ENCODE measurements around the gene CD38. TPM values are rescaled to one million over a fixed set of nuclear protein-coding genes. Genes with fewer than 3 reads are reported as not detected.

CD38 gene
- total and polyA plus RNA-seq, 5 experiments from 2014 or later = 1.4 to 7.7 (median 3.2) TPM

DNA sequence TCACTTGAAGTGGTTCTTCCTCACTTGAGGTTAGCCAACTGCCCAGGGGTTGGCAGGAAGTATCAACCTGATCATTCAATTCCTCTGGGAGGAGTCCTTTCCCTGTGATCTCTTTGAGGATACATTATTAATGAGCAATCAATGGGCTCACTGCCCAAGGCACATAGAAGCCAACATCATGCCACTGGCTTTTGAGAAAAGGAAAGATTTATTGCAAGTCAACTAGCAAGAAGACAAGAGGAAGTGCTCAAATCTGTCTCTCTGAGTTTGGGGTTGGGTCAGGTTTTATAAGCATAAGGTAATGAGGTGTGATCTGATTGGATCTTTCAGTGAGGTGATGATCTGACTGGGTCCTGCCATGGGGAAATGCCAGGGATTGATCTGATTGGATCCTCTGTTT lies 120.8 kb downstream of the CD38 start:
- no peak for ATAC-seq

DNA sequence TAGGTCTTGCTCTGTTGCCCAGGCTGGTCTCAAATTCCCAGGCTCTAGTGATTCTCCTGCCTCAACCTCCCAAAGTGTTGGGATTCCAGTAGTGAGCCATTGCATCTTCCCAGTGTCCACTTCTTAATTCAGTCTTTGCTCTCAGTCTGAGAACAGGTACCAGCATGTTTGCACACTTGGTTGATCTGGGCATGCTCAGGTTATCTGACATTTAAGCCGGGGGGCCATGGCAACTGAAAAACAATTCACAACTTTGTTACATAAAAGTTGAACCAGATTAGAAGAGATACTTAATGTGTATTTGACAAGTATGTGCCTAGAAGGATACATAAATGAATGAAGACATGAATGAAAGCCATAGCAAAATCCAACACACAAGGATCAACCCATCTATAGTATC lies 121.4 kb downstream of the CD38 start:
- Mint-ChIP-seq H3K27ac (no peak overlapping the region), H3K4me3 (no peak overlapping the region), H3K36me3 (no peaks in the 10 kb centered on the region), H3K4me1 (peaks cover 0 to 2% (median under 1%) of the 10 kb centered on the region in 4 donors), H3K27me3 (peaks cover 6 to 45% (median 27%) of the 10 kb centered on the region in 5 donors), H3K9me3 (no peaks in the 10 kb centered on the region)
- POLR2A ChIA-PET = no interaction called here
- ATAC-seq (no peak), DNase-seq (no peak)

More for the DNA sequence above, 120.8 kb downstream of the CD38 start:
- Mint-ChIP-seq H3K36me3 (no peaks in the 10 kb centered on the region), H3K27ac (no peak overlapping the region), H3K27me3 (peaks cover 6 to 39% (median 21%) of the 10 kb centered on the region in 5 donors), H3K4me3 (no peak overlapping the region), H3K4me1 (peaks cover 0 to 2% (median 0%) of the 10 kb centered on the region in 4 donors), H3K9me3 (no peaks in the 10 kb centered on the region)
- POLR2A ChIA-PET = no interaction called here
- DNase-seq = no peak

DNA sequence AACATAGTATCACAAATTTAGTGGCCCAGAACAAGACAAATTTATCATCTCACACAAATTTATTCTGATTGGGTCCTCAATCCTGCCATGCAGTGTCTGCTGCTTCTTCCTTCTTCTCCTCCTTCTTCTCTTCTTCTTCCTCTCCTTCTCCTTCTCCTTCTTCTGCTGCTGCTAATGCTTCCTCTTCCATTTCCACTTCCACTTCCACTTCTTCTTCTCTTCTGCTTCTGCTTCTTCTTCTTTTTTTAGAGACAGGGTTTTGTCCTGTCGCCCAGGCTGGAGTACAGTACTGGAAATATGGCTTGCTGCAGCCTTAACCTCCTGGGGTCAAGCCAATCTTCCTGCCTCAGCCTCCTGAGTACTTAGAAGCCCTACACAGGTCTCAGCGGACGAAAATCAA lies 122.9 kb downstream of the CD38 start:
- peaks cover 10 to 55% (median 31%) of the 10 kb centered on the region in 5 donors for H3K27me3 Mint-ChIP-seq
- peaks cover 0 to 2% (median under 1%) of the 10 kb centered on the region in 4 donors for H3K4me1 Mint-ChIP-seq
- no peak overlapping the region for H3K4me3 Mint-ChIP-seq
- ATAC-seq (no peak), DNase-seq (no peak)
- POLR2A ChIA-PET = no interaction called here
- no peak overlapping the region for H3K27ac Mint-ChIP-seq
- no peaks in the 10 kb centered on the region for H3K9me3 Mint-ChIP-seq
- no peaks in the 10 kb centered on the region for H3K36me3 Mint-ChIP-seq

DNA sequence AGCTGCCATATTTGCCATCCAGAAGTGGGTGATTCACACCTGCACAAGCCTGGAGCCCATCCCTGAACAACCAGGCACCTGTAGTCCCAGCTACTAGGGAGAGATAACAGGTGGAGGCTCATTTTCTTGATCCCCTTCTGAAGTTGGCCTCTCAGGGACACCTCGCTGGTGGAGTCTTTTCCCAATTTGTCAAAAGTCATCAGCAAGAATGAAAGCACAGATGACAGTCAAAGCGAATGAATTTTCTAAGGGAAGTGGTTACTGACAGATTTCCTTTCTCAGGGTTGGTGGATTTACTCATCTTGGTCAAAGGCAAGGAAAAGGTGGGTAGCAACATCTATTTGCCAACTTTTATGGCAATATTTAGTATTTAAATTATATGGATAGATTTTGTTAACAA lies 123.9 kb downstream of the CD38 start:
- Mint-ChIP-seq H3K4me1 (peaks cover 0 to 2% (median under 1%) of the 10 kb centered on the region in 4 donors), H3K36me3 (no peaks in the 10 kb centered on the region), H3K4me3 (no peak overlapping the region), H3K27me3 (peaks cover 10 to 55% (median 28%) of the 10 kb centered on the region in 5 donors), H3K27ac (no peak overlapping the region), H3K9me3 (no peaks in the 10 kb centered on the region)
- DNase-seq (no peak), ATAC-seq (no peak)
- POLR2A ChIA-PET = no interaction called here

DNA sequence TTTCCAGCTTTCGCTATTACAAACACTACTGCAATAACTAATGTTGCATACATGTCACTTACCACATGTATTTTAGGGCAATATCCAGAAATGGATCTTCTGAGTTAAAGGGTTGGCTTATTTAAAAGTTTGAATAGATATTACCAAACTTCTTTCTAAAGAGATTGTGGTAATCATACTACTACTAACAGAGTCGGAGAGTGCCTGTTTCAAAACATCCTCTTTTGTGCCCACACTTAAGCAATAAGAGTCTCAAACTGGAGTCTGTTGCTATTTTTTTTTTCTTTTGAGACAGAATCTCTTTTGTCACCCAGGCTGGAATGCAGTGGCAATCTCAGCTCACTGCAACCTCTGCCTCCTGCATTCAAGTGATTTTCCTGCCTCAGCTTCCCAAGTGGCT lies 124.6 kb downstream of the CD38 start:
- Mint-ChIP-seq H3K27ac (no peak overlapping the region), H3K4me1 (peaks cover 0 to 2% (median under 1%) of the 10 kb centered on the region in 4 donors), H3K36me3 (no peaks in the 10 kb centered on the region), H3K27me3 (peaks cover 10 to 55% (median 28%) of the 10 kb centered on the region in 5 donors), H3K9me3 (no peaks in the 10 kb centered on the region), H3K4me3 (no peak overlapping the region)
- DNase-seq (no peak), ATAC-seq (no peak)
- POLR2A ChIA-PET = no interaction called here

Other genes with a start within 250 kb of the CD38 start
- gene FBXL5, start 123.0 kb upstream of the CD38 start, total RNA-seq = 10 to 100 TPM; 65.7 to 73.0 TPM
- gene FBXL5, start 123.0 kb upstream of the CD38 start, polyA plus RNA-seq = 100 to 1,000 TPM in 2 of 3 donors, 10 to 100 TPM in 1; 96.1 to 113 (median 101) TPM
- 10 to 100 TPM; 31.0 to 38.5 TPM for gene FAM200B, start 96.5 kb upstream of the CD38 start, total RNA-seq
- 10 to 100 TPM; 80.6 to 92.0 (median 81.3) TPM for gene FAM200B, start 96.5 kb upstream of the CD38 start, polyA plus RNA-seq
- gene BST1, start 75.3 kb upstream of the CD38 start, total RNA-seq = under 1 TPM; 0.42 to 0.49 TPM
- gene BST1, start 75.3 kb upstream of the CD38 start, polyA plus RNA-seq = under 1 TPM; 0.23 to 0.49 (median 0.35) TPM
- gene FGFBP1, start 160.4 kb downstream of the CD38 start, total RNA-seq = not detected
- not detected for gene FGFBP1, start 160.4 kb downstream of the CD38 start, polyA plus RNA-seq
- 10 to 100 TPM; 12.8 to 13.3 TPM for gene FGFBP2, start 184.8 kb downstream of the CD38 start, total RNA-seq
- gene FGFBP2, start 184.8 kb downstream of the CD38 start, polyA plus RNA-seq = 100 to 1,000 TPM in 1 of 3 donors, 10 to 100 TPM in 1, 1 to 10 TPM in 1; 6.0 to 118 (median 17.7) TPM

All from naive thymus-derived CD8-positive, alpha-beta T cell (primary cell).